A673 (cell line): Measurements from ENCODE around the gene SERGEF. TPM values are rescaled to one million over a fixed set of nuclear protein-coding genes. Genes with fewer than 3 reads are reported as not detected.

Experiments
- BruUV-seq: library from RNA; stranded (reverse); fragments of 400-500 nt; replicated peaks from 2 replicates; lab custom pipeline; 2021; lab: Mats Ljungman, UMichigan
- CTCF ChIA-PET: fragments of 300-600 bp; sonication (Branson Sonifier 250); formaldehyde crosslinking; loops from one replicate; lab custom pipeline; 2022; ENCODE audit warnings: antibody characterized with exemption; lab: Charles Lee
- POLR2A ChIA-PET: fragments of 300-600 bp; sonication (Branson Sonifier 250); formaldehyde crosslinking; loops from one replicate; lab custom pipeline; 2022; ENCODE audit warnings: antibody characterized with exemption; ENCODE audit not compliant: low non-redundant PET; lab: Charles Lee
- DNase-seq: peaks from one replicate; pipeline ENCODE4 v3.0.0-alpha.2; 2015; ENCODE audit warnings: low spot score
- H3K27ac ChIP-seq: fragments of 200-600 bp; sonication (generic); 2 replicates; pipeline ENCODE4 v1.5.1; 2016; ENCODE audit warnings: mixed run types, low read depth, mild to moderate bottlenecking, mixed read lengths, antibody characterized with exemption, low read length; ENCODE audit not compliant: poor library complexity, severe bottlenecking
- H3K27me3 ChIP-seq: fragments of 200-600 bp; sonication (generic); replicated peaks from 2 replicates; pipeline ENCODE4 v1.6.1; 2017; ENCODE audit warnings: mixed run types, low read depth, mild to moderate bottlenecking, mixed read lengths, antibody characterized with exemption, low read length; ENCODE audit not compliant: insufficient read depth, poor library complexity
- H3K36me3 ChIP-seq: fragments of 200-600 bp; sonication (generic); 2 replicates; pipeline ENCODE4 v1.6.1; 2016; ENCODE audit warnings: mixed run types, mild to moderate bottlenecking, mixed read lengths, antibody characterized with exemption, low read length; ENCODE audit not compliant: insufficient read depth, poor library complexity, severe bottlenecking
- H3K4me1 ChIP-seq: fragments of 200-600 bp; sonication (generic); 2 replicates; pipeline ENCODE4 v1.6.1; 2017; ENCODE audit warnings: mixed run types, mild to moderate bottlenecking, mixed read lengths, antibody characterized with exemption, low read length; ENCODE audit not compliant: insufficient read depth, poor library complexity, severe bottlenecking
- H3K4me3 ChIP-seq: fragments of 200-600 bp; sonication (generic); 2 replicates; pipeline ENCODE4 v1.5.1; 2016; ENCODE audit warnings: low read depth, mixed run types, mild to moderate bottlenecking, mixed read lengths, low read length; ENCODE audit not compliant: poor library complexity, severe bottlenecking
- H3K9me3 ChIP-seq: fragments of 200-600 bp; sonication (generic); 2 replicates; pipeline ENCODE4 v1.6.1; 2016; ENCODE audit warnings: mixed run types, low read depth, mild to moderate bottlenecking, mixed read lengths, antibody characterized with exemption, low read length; ENCODE audit not compliant: poor library complexity, severe bottlenecking
- EZH2 ChIP-seq: fragments of 200-600 bp; sonication (generic); IDR thresholded peaks from 2 replicates; pipeline ENCODE4 v1.6.1; 2017; ENCODE audit warnings: borderline replicate concordance, low read depth, mild to moderate bottlenecking, mixed read lengths, antibody characterized with exemption, low read length; ENCODE audit not compliant: poor library complexity, severe bottlenecking
- intact Hi-C: fragments of 100-400 bp; cut with micrococcal nuclease; formaldehyde crosslinking; loops from one replicate; pipeline ENCODE4 v1.10.0; 2022; ENCODE audit not compliant: unreplicated experiment
- total RNA-seq: library from RNA; stranded (reverse); gene quantifications from 2 replicates; pipeline ENCODE4 v1.2.3, GENCODE V29; 2021
- TF ChIP-seq, protein P1 (sequence below): fragments of 300-800, 200-600 bp; sonication (generic); conservative IDR thresholded peaks from 2 replicates; pipeline ENCODE4 v1.5.1; 2017; ENCODE audit warnings: low read depth, mild to moderate bottlenecking, antibody characterized with exemption, low read length, moderate library complexity, mixed read lengths

Gene SERGEF
- total RNA-seq, 1 experiment from 2014 or later: 15.2 TPM

DNA sequence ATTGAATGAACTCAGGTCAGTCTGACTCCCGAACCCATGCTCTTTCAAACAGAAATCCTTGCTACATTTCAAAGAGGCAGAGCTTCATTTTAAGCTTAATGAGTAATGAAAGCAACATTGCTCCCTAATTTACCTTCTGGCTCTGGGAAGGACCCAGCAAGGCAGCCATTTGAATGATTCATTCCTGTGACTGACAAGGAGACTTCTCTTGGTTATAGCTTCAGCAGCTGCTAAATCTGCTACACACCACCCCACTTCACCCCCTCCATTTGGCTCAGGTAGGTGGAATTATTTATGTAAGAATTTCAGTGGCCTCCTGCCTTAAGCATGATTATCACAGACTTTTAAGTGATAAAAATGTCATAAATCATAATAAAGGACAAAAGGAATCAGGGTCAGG, 160.6 kb downstream of the SERGEF start:
- Histone ChIP-seq H3K9me3 (no peaks in the 10 kb centered on the region), H3K4me3 (no peak overlapping the region), H3K4me1 (no peaks in the 10 kb centered on the region), H3K27me3 (no peaks in the 10 kb centered on the region), H3K27ac (no peak overlapping the region), H3K36me3 (no peaks in the 10 kb centered on the region)
- ChIA-PET POLR2A (no interaction called here), CTCF (no interaction called here)
- BruUV-seq: no TSS peak
- TF ChIP-seq, protein P1, sequence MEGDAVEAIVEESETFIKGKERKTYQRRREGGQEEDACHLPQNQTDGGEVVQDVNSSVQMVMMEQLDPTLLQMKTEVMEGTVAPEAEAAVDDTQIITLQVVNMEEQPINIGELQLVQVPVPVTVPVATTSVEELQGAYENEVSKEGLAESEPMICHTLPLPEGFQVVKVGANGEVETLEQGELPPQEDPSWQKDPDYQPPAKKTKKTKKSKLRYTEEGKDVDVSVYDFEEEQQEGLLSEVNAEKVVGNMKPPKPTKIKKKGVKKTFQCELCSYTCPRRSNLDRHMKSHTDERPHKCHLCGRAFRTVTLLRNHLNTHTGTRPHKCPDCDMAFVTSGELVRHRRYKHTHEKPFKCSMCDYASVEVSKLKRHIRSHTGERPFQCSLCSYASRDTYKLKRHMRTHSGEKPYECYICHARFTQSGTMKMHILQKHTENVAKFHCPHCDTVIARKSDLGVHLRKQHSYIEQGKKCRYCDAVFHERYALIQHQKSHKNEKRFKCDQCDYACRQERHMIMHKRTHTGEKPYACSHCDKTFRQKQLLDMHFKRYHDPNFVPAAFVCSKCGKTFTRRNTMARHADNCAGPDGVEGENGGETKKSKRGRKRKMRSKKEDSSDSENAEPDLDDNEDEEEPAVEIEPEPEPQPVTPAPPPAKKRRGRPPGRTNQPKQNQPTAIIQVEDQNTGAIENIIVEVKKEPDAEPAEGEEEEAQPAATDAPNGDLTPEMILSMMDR: no peak
- no peak for TF ChIP-seq EZH2
- no peak for DNase-seq
- intact Hi-C loops: no loop called here

DNA sequence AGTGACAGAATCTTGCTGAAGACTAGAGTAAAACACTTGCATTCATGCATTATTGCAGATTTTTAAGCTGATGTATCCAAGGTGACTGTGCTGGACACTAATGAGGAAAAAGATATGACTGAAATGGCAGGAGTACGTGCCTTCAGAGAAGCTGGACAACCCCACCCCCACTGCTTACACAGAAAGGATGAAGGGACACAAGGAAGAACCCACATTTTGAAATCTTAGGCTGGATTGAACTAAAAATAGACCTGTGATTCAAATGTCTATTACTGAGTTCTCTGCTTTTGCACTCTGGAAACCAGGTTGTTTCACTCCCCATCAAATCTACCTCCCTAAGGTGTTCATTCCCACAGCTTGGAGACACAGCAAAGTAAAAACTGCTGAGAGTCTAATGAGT, 161.2 kb downstream of the SERGEF start:
- H3K9me3 ChIP-seq: no peaks in the 10 kb centered on the region
- H3K27me3 ChIP-seq: no peaks in the 10 kb centered on the region
- ChIA-PET CTCF (no interaction called here), POLR2A (no interaction called here)
- no TSS peak for BruUV-seq
- H3K36me3 ChIP-seq: no peaks in the 10 kb centered on the region
- intact Hi-C loops: no loop called here
- no peak for DNase-seq
- no peak overlapping the region for H3K4me3 ChIP-seq
- no peak overlapping the region for H3K27ac ChIP-seq
- no peak for TF ChIP-seq EZH2
- TF ChIP-seq, protein P1: no peak
- H3K4me1 ChIP-seq: no peaks in the 10 kb centered on the region

DNA sequence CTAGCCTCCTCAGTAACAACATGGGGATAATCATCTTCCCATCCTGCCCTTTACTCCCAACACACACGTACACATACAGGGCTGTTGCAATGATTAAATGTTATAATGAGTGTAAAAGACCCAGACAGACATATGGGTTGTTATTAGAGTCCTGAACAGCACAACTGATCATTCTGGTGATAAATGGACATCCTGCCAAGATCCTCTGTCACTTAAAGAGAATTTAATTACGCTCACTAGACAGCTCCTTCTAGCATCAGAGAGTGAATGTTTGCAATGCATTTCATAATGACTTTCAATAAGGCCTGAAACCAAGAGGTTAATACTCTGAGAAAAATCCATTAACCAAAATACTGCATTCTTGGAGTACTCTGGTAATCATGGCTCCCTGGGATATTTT, 162.5 kb downstream of the SERGEF start:
- intact Hi-C loops: no loop called here
- CTCF ChIA-PET: no interaction called here
- no peaks in the 10 kb centered on the region for H3K4me1 ChIP-seq
- DNase-seq: no peak
- no TSS peak for BruUV-seq
- no peaks in the 10 kb centered on the region for H3K27me3 ChIP-seq
- POLR2A ChIA-PET: no interaction called here
- H3K27ac ChIP-seq: no peak overlapping the region
- H3K36me3 ChIP-seq: no peaks in the 10 kb centered on the region
- H3K9me3 ChIP-seq: no peaks in the 10 kb centered on the region
- no peak for TF ChIP-seq EZH2
- TF ChIP-seq, protein P1: no peak
- H3K4me3 ChIP-seq: no peak overlapping the region
